Heart right ventricle (tissue), 16 donors: ENCODE results near the gene CDK5RAP2. TPM values are rescaled to one million over a fixed set of nuclear protein-coding genes. Genes with fewer than 3 reads are reported as not detected.

Source experiments
- ATAC-seq, 8 donors: fragments of 200-7000 bp; cut with Tn5 transposase; one replicate each; pipeline ENCODE4 v1.9.1; 2020; ENCODE audit warnings: mild to moderate bottlenecking in 8 of 8, moderate library complexity in 8 of 8, moderate number of reproducible peaks in 1 of 8
- DNase-seq, 2 donors: peaks; one replicate each; pipeline ENCODE4 v3.0.0-alpha.2; 2020
- H3K27ac ChIP-seq, 10 donors: fragments of 200-600 bp; sonication (generic) in 2 of 10; one replicate each; pipeline versions ENCODE4 v1.5.0 to v1.8.0; 2020 to 2022; ENCODE audit warnings: mild to moderate bottlenecking in 3 of 10
- H3K27me3 ChIP-seq, 7 donors: fragments of 200-600 bp; one replicate each; pipeline ENCODE4 v1.8.0; 2021 to 2022; ENCODE audit warnings: mild to moderate bottlenecking in 2 of 7
- H3K36me3 ChIP-seq, 9 donors: fragments of 200-600 bp; sonication (generic) in 1 of 9; one replicate each; pipeline versions ENCODE4 v1.5.0 to v1.8.0; 2020 to 2022; ENCODE audit warnings: mild to moderate bottlenecking in 2 of 9
- H3K4me1 ChIP-seq, 9 donors: fragments of 200-600 bp; sonication (generic) in 1 of 9; one replicate each; pipeline versions ENCODE4 v1.5.0 to v1.8.0; 2020 to 2022; ENCODE audit warnings: mild to moderate bottlenecking in 4 of 9
- H3K4me3 ChIP-seq, 10 donors: fragments of 200-600 bp; sonication (generic) in 2 of 10; one replicate each; pipeline versions ENCODE4 v1.5.0 to v1.8.0; 2020 to 2022; ENCODE audit warnings: mild to moderate bottlenecking in 7 of 10, moderate library complexity in 2 of 10
- H3K9me3 ChIP-seq, 11 donors: fragments of 200-600 bp in 10 of 11; sonication (generic) in 2 of 11; one replicate each; pipeline versions ENCODE4 v1.5.0 to v1.8.0; 2013 to 2022; ENCODE audit warnings: mild to moderate bottlenecking in 2 of 11, control low read depth in 1 of 11, moderate library complexity in 1 of 11
- WGBS, 2 donors: extraction: QIAGEN DNeasy Blood & Tissue Kit; methylation state at CpG; one replicate each; pipeline ENCODE4 v1.1.7; 2013; ENCODE audit warnings: inconsistent platforms in 1 of 2; 5-methylcytosine and 5-hydroxymethylcytosine counted together
- intact Hi-C, 10 donors: fragments of 100-400 bp; cut with DNase I; formaldehyde crosslinking; loops; one replicate each; pipeline versions ENCODE4 v1.11.1 to v1.14.2; 2022
- polyA plus RNA-seq, 2 donors: library from polyadenylated mRNA; stranded (reverse); fragments of 200-250 nt; gene quantifications; one replicate each; pipeline ENCODE4 v1.2.3, GENCODE V29; 2013
- total RNA-seq, 10 donors: library from RNA; stranded (reverse); fragmentation: NEBNext Ultra II Directional in 3 of 10; extraction: Animal tissue kit (Norgen Biotek cat#: 25700) in 3 of 10; gene quantifications; one replicate each; pipeline versions ENCODE4 v1.2.1 to v1.2.4, GENCODE V29; 2021 to 2023
- TF ChIP-seq, protein P1 (sequence below), 9 donors: fragments of 200-600 bp; sonication (generic) in 2 of 9; IDR thresholded peaks; one replicate each; pipeline versions ENCODE4 v1.5.0 to v1.8.0; 2021 to 2022; ENCODE audit warnings: antibody characterized with exemption in 9 of 9, mild to moderate bottlenecking in 5 of 9, moderate library complexity in 1 of 9
- donor health status: Arrhythmogenic right ventricular cardiomyopathy.
- donor health status: ischemic (EF 13 %, LVEDD 7.1; RV severe dilation, severe dysfunction).
- donor health status: healthy with polysubstance abuse.
- donor health status: DM: no; HTN: yes; CAD: no.
- donor health status: DM: no; HTN: no; CAD: no.
- donor health status: ischemic (EF 25% LVEDD 6.9; RV normal size, moderate dysfunction).
- donor health status: ischemic (EF 25% LVEDD 5.7; RV mildly dilated, moderate dysfunction).
- donor health status: healthy.
- donor health status: DM: yes; HTN: yes; CAD: no.
- donor health status: Ischemic cardiomyopathy.
- donor health status: ischemic (EF 35%, LVEDD 5.7; RV mildly dilated, moderate dysfunction).
- donor health status: nonischemic (EF 11% LVEDD 7.7; RV severe dilation, severe dysfunction).
- donor health status: DM: yes; HTN: yes; CAD: no.
- donor health status: PGD.
- donor health status: ischemic (EF 29% LVEDD 5.4; RV normal size, mild dysfunction).
- donor health status: nonischemic (EF 23%, LVEDD 6.1; RV moderate dilation, normal function).

Gene CDK5RAP2
- total and polyA plus RNA-seq, 12 donors = 21.6 to 80.1 (median 53.4) TPM

DNA sequence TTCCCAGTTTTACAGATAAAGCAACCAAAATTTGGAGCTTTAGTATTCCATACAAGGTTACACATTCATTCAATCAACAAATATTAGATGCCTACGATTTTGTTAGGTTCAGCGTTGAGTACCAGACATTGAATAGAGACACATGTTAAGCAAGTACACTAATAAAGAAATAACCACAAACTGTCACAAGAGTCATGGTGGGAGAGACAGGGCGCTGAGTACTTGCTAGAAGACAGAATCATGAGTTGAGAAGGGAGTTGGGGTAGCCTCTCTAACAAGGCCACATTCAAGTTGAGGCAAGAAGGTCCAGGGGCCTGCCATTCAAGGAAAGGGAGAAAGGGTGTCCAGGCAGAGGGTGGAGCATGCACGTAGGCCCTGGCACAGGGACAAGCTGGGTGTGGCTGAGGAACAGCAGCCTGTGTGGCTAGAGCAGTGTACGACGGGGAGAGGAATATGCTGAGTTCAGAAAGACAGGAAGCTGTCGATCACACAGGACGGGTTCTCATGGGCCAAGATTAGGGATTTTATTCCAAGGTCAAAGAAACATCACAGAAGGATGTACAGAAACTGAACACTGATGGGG lies 17.0 kb downstream of the CDK5RAP2 start:
- ATAC-seq = peak in 4 of 8 donors; percentile 42 to 64 (median 60)
- Histone ChIP-seq H3K36me3 (peaks cover 0 to 82% (median 9%) of the 10 kb centered on the region in 9 donors), H3K4me3 (no peak overlapping the region), H3K27ac (no peak overlapping the region), H3K27me3 (no peaks in the 10 kb centered on the region), H3K4me1 (peaks cover 0 to 6% (median 0%) of the 10 kb centered on the region in 9 donors), H3K9me3 (no peaks in the 10 kb centered on the region)
- intact Hi-C loops = no loop called here
- DNase-seq = peak in 1 of 2 donors; percentile 33
- TF ChIP-seq, protein P1, sequence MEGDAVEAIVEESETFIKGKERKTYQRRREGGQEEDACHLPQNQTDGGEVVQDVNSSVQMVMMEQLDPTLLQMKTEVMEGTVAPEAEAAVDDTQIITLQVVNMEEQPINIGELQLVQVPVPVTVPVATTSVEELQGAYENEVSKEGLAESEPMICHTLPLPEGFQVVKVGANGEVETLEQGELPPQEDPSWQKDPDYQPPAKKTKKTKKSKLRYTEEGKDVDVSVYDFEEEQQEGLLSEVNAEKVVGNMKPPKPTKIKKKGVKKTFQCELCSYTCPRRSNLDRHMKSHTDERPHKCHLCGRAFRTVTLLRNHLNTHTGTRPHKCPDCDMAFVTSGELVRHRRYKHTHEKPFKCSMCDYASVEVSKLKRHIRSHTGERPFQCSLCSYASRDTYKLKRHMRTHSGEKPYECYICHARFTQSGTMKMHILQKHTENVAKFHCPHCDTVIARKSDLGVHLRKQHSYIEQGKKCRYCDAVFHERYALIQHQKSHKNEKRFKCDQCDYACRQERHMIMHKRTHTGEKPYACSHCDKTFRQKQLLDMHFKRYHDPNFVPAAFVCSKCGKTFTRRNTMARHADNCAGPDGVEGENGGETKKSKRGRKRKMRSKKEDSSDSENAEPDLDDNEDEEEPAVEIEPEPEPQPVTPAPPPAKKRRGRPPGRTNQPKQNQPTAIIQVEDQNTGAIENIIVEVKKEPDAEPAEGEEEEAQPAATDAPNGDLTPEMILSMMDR (IDR thresholded peaks at IDR 0.05) = no peak
- 58 to 64% methylated on average over 8 of the region's 8 CpGs for WGBS, 2 donors

DNA sequence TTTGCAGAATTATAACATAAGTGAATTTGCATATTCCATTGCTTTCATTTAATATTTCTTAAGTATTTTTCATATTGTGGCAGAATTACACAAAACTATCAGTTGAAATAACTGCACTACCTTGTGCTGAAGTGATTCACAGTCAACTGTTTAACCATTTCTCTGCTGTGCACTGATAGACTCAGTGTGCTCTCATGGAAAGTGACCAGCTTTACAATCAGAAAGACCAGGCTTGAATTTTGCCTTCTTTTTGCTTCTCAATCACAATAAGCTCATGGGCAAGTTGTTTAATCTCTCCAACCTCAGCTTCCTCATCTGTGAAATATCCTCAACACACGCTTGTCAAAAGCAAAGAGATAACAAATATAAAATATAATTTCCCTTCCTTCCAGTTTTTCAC lies 18.3 kb downstream of the CDK5RAP2 start:
- Histone ChIP-seq H3K9me3 (no peaks in the 10 kb centered on the region), H3K4me3 (no peak overlapping the region), H3K36me3 (peaks cover 0 to 71% (median 2%) of the 10 kb centered on the region in 9 donors), H3K4me1 (peaks cover 0 to 6% (median 0%) of the 10 kb centered on the region in 9 donors), H3K27me3 (no peaks in the 10 kb centered on the region), H3K27ac (no peak overlapping the region)
- DNase-seq (no peak), ATAC-seq (no peak)
- TF ChIP-seq, protein P1 (IDR thresholded peaks at IDR 0.05) = no peak
- 98 to 100% methylated on average over 1 of the region's 1 CpG for WGBS, 2 donors
- intact Hi-C loops = no loop called here

DNA sequence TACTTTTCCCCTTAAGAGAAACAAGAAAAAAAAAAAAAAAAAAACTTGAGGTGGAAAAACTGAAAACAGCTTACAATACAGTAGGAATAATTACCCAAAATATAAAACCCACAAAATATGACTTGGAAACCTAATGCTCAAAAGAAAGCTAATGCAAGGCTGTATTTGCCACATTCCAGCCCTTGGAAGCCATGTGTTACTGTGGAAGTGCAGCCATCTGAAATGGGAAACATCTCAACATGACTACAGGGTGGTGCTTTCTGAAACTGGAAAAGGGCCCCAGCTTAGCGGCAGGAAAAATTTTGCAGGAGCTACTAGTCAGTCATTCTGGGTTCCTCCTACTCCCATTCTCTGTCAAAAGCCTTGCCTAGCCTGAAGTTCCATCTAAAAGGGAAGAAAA lies 20.4 kb downstream of the CDK5RAP2 start:
- WGBS, 2 donors = 92 to 98% methylated on average over 1 of the region's 1 CpG

DNA sequence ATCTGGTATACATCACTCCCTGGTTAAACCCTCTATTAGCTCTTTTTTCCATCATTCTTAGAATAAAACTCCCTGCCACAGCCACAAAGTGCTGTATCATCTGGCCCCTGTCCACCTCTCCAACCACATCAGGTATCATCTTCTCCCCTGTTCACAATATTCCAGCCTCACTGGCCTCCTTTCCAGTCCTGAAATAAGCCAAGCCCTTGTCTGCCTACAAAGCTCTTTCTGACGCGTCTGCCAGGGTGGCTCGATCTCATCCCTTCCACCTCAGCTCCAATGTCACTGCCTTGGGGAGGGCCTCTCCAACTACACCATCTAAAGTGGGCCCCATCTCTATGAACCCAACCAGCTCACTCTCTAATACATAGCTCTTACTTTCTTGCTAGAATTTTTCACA lies 21.5 kb downstream of the CDK5RAP2 start:
- peaks cover 0 to 16% (median 0%) of the 10 kb centered on the region in 9 donors for H3K4me1 ChIP-seq
- H3K4me3 ChIP-seq = no peak overlapping the region
- H3K9me3 ChIP-seq = no peaks in the 10 kb centered on the region
- TF ChIP-seq, protein P1 (IDR thresholded peaks at IDR 0.05) = no peak
- H3K27me3 ChIP-seq = no peaks in the 10 kb centered on the region
- ATAC-seq = no peak
- no peak overlapping the region for H3K27ac ChIP-seq
- peaks cover 0 to 62% (median 0%) of the 10 kb centered on the region in 9 donors for H3K36me3 ChIP-seq
- WGBS, 2 donors = 97 to 98% methylated on average over 3 of the region's 3 CpGs
- DNase-seq = no peak
- intact Hi-C loops = no loop called here

More for the DNA sequence above, 20.4 kb downstream of the CDK5RAP2 start:
- H3K4me3 ChIP-seq = no peak overlapping the region
- no peak for ATAC-seq
- no peak for DNase-seq
- no peak overlapping the region for H3K27ac ChIP-seq
- no peaks in the 10 kb centered on the region for H3K9me3 ChIP-seq
- TF ChIP-seq, protein P1 (IDR thresholded peaks at IDR 0.05) = no peak
- H3K4me1 ChIP-seq = peaks cover 0 to 16% (median 0%) of the 10 kb centered on the region in 9 donors
- intact Hi-C loops = no loop called here
- H3K36me3 ChIP-seq = peaks cover 0 to 65% (median 0%) of the 10 kb centered on the region in 9 donors
- no peaks in the 10 kb centered on the region for H3K27me3 ChIP-seq
